ENCODE measurements around the gene GSE1. TPM values are rescaled to one million over a fixed set of nuclear protein-coding genes. Genes with fewer than 3 reads are reported as not detected.

The GSE1 gene
- total and polyA plus RNA-seq, 2 of the 13 experiments (the other 11 are each of a cell fraction or from before 2014, with no cell fraction given): 16.1 to 31.2 TPM

- no peak for TF ChIP-seq NCOA2 (CRISPR knock-in tag; IDR thresholded peaks at IDR 0.05)
- TF ChIP-seq ZNF530 (CRISPR knock-in tag; IDR thresholded peaks at IDR 0.05; ENCODE audit: low read depth): no peak
- TF ChIP-seq ZNF124 (CRISPR knock-in tag; IDR thresholded peaks at IDR 0.05): peak; percentile 70
- TF ChIP-seq HMG20A (CRISPR knock-in tag; IDR thresholded peaks at IDR 0.05; ENCODE audit: borderline replicate concordance): no peak; the same call in 1 of the 2 replicates
- no peak for TF ChIP-seq PHF5A (CRISPR knock-in tag; IDR thresholded peaks at IDR 0.05; ENCODE audit: low read depth, unreplicated experiment)
- no peak for TF ChIP-seq RFX1 (IDR thresholded peaks at IDR 0.05)
- no peak for TF ChIP-seq ZNF225 (CRISPR knock-in tag; IDR thresholded peaks at IDR 0.05)
- no peak for TF ChIP-seq ZNF720 (CRISPR knock-in tag; IDR thresholded peaks at IDR 0.05)
- TF ChIP-seq ZNF280B (CRISPR knock-in tag; IDR thresholded peaks at IDR 0.05; ENCODE audit: borderline replicate concordance): no peak
- TF ChIP-seq KLF6 (CRISPR knock-in tag; IDR thresholded peaks at IDR 0.05): no peak
- no peak for TF ChIP-seq ZNF256 (CRISPR knock-in tag; conservative IDR thresholded peaks at IDR 0.05)
- no peak for TF ChIP-seq ZNF441 (CRISPR knock-in tag; IDR thresholded peaks at IDR 0.05; ENCODE audit: borderline replicate concordance)
- no peak for TF ChIP-seq POLR2G (IDR thresholded peaks at IDR 0.05; ENCODE audit: low read depth, low read length)
- no peak for TF ChIP-seq PRDM15 (CRISPR knock-in tag; IDR thresholded peaks at IDR 0.05)
- no peak for TF ChIP-seq ATF7-NPFF (CRISPR knock-in tag; IDR thresholded peaks at IDR 0.05; ENCODE audit: low read depth)
- TF ChIP-seq BCL3 (CRISPR knock-in tag; IDR thresholded peaks at IDR 0.05): no peak
- 0 out of 2 replicates have a peak, but pooled peaks have one; percentile 12 for TF ChIP-seq SOX13 (IDR thresholded peaks at IDR 0.05)
- TF ChIP-seq SOX13 (CRISPR knock-in tag; conservative IDR thresholded peaks at IDR 0.05 in 1 of 2, IDR thresholded peaks at IDR 0.05 in 1 of 2): peak in 1 of 2 experiments; percentile 53; a peak in 2 of 4 replicates
- no peak for TF ChIP-seq ZNF382 (CRISPR knock-in tag; IDR thresholded peaks at IDR 0.05; ENCODE audit: borderline replicate concordance)
- TF ChIP-seq LBX2 (CRISPR knock-in tag; IDR thresholded peaks at IDR 0.05; ENCODE audit: borderline replicate concordance): no peak
- no peak for TF ChIP-seq U2AF1 (optimal IDR thresholded peaks at IDR 0.05; ENCODE audit: low read depth, low read length)
- peak; percentile 93; the same call in 1 of the 2 replicates for TF ChIP-seq SIN3A (IDR thresholded peaks at IDR 0.05; ENCODE audit: borderline replicate concordance, low read depth, low read length)
- no peak for TF ChIP-seq BRD4 (CRISPR knock-in tag; IDR thresholded peaks at IDR 0.05)
- no peak for TF ChIP-seq ZNF580 (CRISPR knock-in tag; IDR thresholded peaks at IDR 0.05; ENCODE audit: borderline replicate concordance, low read depth)
Observed at GRCh38 chr16:85621698-85622428, 8.7 kb downstream of the GSE1 start (continued).
